ENCODE results near the gene KCNIP4. TPM values are rescaled to one million over a fixed set of nuclear protein-coding genes. Genes with fewer than 3 reads are reported as not detected.

Gene KCNIP4
- total and polyA plus RNA-seq, 2 of the 8 experiments (the other 6 are each of a cell fraction or from before 2014, with no cell fraction given): 0.06 TPM; not detected in 1

DNA sequence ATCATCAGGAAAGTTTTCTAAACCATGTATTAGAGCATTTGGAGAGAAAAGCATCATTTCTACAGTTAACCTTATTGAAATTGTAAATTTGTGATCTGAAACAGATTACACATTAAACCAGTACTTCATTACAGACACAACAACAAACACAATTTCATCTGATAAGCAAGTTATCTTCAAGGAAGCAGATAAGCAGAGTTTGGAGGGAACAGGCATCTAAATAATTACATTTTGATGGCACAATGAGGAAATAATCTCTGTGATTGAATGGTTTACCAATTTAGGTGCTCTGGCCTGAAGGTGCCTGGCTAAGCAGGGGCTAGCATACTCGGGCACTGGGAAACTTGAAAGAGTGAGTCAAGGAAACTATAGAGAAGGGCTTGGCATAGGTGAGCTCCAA is 628.5 kb downstream of the KCNIP4 start:
- H2AK5ac ChIP-seq (ENCODE audit: low read depth, low read length): no peak overlapping the region
- no peak overlapping the region for H4K5ac ChIP-seq (ENCODE audit: insufficient read length, low read depth, low read length)
- peaks cover 0 to 2% (median 0%) of the 10 kb centered on the region in 4 experiments; a peak in 1 of 7 replicates for H3K4me1 ChIP-seq (replicated peaks in 1 of 4; ENCODE audit: control insufficient read depth in 3 of 4, insufficient read depth in 4 of 4, low read length in 3 of 4)
- no peak overlapping the region for H2BK120ac ChIP-seq (replicated peaks; ENCODE audit: low read depth, low read length)
- WGBS, 2 experiments (ENCODE audit: extremely low coverage in 1 of 2, insufficient coverage in 1 of 2, insufficient read length in 1 of 2, insufficient replicate concordance in 2 of 2, low coverage in 1 of 2, low lambda C conversion rate in 2 of 2, missing lambda C conversion rate in 1 of 2): 94% methylated on average over 1 of the region's 1 CpG; no CpG with 5 or more reads in 1 of the 2 experiments
- no peak overlapping the region for H3K56ac ChIP-seq (replicated peaks; ENCODE audit: insufficient read length, low read depth, low read length)
- no peak overlapping the region for H2BK5ac ChIP-seq (ENCODE audit: low read depth, low read length)
- FAIRE-seq (no peak), DNase-seq (ENCODE audit: low read depth in 1 of 2, low spot score in 2 of 2) (no peak)
- H2AFZ ChIP-seq (ENCODE audit: low read length): no peak overlapping the region
- H3K14ac ChIP-seq (ENCODE audit: insufficient read length): no peak overlapping the region
- no peaks in the 10 kb centered on the region; a peak in 1 of 4 replicates for H3K9me3 ChIP-seq (ENCODE audit: insufficient read depth in 2 of 2, low read depth in 1 of 2, low read length in 1 of 2)
- H3K23me2 ChIP-seq (ENCODE audit: low read depth, low read length): peaks cover 2% of the 10 kb centered on the region; the same call in 1 of the 2 replicates
- no peak overlapping the region for H3K9ac ChIP-seq (replicated peaks in 1 of 4; ENCODE audit: extremely low read depth in 1 of 4, low read depth in 3 of 4, low read length in 3 of 4)
- H2BK15ac ChIP-seq (ENCODE audit: low read length): no peak overlapping the region
- no peaks in the 10 kb centered on the region for H4K20me1 ChIP-seq (replicated peaks in 1 of 2; ENCODE audit: control insufficient read depth in 1 of 2, insufficient read depth in 2 of 2, low read length in 2 of 2)
- CTCF ChIA-PET (ENCODE audit: partially characterized antibody): no interaction called here
- H3K27ac ChIP-seq (ENCODE audit: low read depth, low read length): no peak overlapping the region
- POLR2A ChIA-PET (ENCODE audit: partially characterized antibody): no interaction called here
- no peak overlapping the region for H3K4ac ChIP-seq (replicated peaks; ENCODE audit: insufficient read length, low read depth, low read length)
- H3K4me3 ChIP-seq (ENCODE audit: extremely low read depth in 1 of 4, insufficient read depth in 2 of 4, low read depth in 3 of 4, low read length in 4 of 4): no peak overlapping the region
- no peak overlapping the region for H3K18ac ChIP-seq (ENCODE audit: extremely low read depth, low read length)
- H3K36me3 ChIP-seq (ENCODE audit: control insufficient read depth in 2 of 4, insufficient read depth in 4 of 4, low read length in 3 of 4): no peaks in the 10 kb centered on the region
- no peaks in the 10 kb centered on the region for H3K79me1 ChIP-seq (ENCODE audit: low read depth, low read length)
- H2BK20ac ChIP-seq (ENCODE audit: low read length): no peak overlapping the region
- no peak overlapping the region for H4K8ac ChIP-seq (ENCODE audit: extremely low read depth, insufficient read depth, low read length)
- H3K79me2 ChIP-seq (ENCODE audit: control insufficient read depth in 1 of 2, insufficient read depth in 2 of 2, low read length in 2 of 2): no peaks in the 10 kb centered on the region
- no peak overlapping the region for H2BK12ac ChIP-seq (ENCODE audit: low read depth, low read length)
- no peak overlapping the region for H3K4me2 ChIP-seq (ENCODE audit: insufficient read depth in 1 of 2, low read depth in 2 of 2, low read length in 2 of 2)
- no peak overlapping the region for H4K91ac ChIP-seq (replicated peaks; ENCODE audit: insufficient read length, low read length)
- no peak overlapping the region for H3K23ac ChIP-seq (ENCODE audit: insufficient read length)
- no peaks in the 10 kb centered on the region for H3K27me3 ChIP-seq (replicated peaks in 1 of 4; ENCODE audit: control insufficient read depth in 3 of 4, extremely low read depth in 1 of 4, insufficient read depth in 3 of 4, low read length in 3 of 4)
- no peak for TF ChIP-seq EZH2 (IDR thresholded peaks at IDR 0.05; ENCODE audit: low read depth, low read length, severe bottlenecking)

Data from H1 (cell line).